H9 (cell line): ENCODE data around the gene FXYD4. TPM values are rescaled to one million over a fixed set of nuclear protein-coding genes. Genes with fewer than 3 reads are reported as not detected.

Source experiments
- DNase-seq: peaks from one replicate; pipeline ENCODE4 v3.0.0-alpha.2; 2017
- H2AFZ ChIP-seq: one replicate; pipeline ENCODE4 v1.6.1; 2013; ENCODE audit warnings: mild to moderate bottlenecking, low read length, control low read depth, moderate library complexity
- H2AK5ac ChIP-seq: 2 replicates; pipeline ENCODE4 v1.6.1; 2013; ENCODE audit warnings: low read length, control low read depth, mixed read lengths; ENCODE audit not compliant: insufficient read length
- H2BK120ac ChIP-seq: one replicate; pipeline ENCODE4 v1.6.1; 2013; ENCODE audit warnings: low read depth, mild to moderate bottlenecking, low read length, control low read depth, inconsistent platforms; ENCODE audit not compliant: poor library complexity, severe bottlenecking
- H2BK12ac ChIP-seq: 2 replicates; pipeline ENCODE4 v1.6.1; 2013; ENCODE audit warnings: low read length, control low read depth, mixed read lengths, low read depth; ENCODE audit not compliant: insufficient read length
- H2BK15ac ChIP-seq: 2 replicates; pipeline ENCODE4 v1.6.1; 2013; ENCODE audit warnings: low read depth, low read length, control low read depth
- H2BK20ac ChIP-seq: one replicate; pipeline ENCODE4 v1.6.1; 2013; ENCODE audit warnings: low read depth, mild to moderate bottlenecking, low read length, control low read depth, inconsistent platforms; ENCODE audit not compliant: poor library complexity, severe bottlenecking
- H2BK5ac ChIP-seq: 2 replicates; pipeline ENCODE4 v1.6.1; 2013; ENCODE audit warnings: low read length, control low read depth, mixed read lengths; ENCODE audit not compliant: insufficient read length
- H3K14ac ChIP-seq: 2 replicates; pipeline ENCODE4 v1.6.1; 2013; ENCODE audit warnings: low read length, control low read depth; ENCODE audit not compliant: insufficient read depth
- H3K18ac ChIP-seq: 2 replicates; pipeline ENCODE4 v1.6.1; 2013; ENCODE audit warnings: low read depth, mild to moderate bottlenecking, mixed read lengths, low read length, control low read depth; ENCODE audit not compliant: insufficient read length
- H3K23ac ChIP-seq: 2 replicates; pipeline ENCODE4 v1.6.1; 2013; ENCODE audit warnings: low read length, control low read depth, mixed read lengths, low read depth; ENCODE audit not compliant: insufficient read length
- H3K23me2 ChIP-seq: 2 replicates; pipeline ENCODE4 v1.6.1; 2013; ENCODE audit warnings: low read depth, mild to moderate bottlenecking, mixed read lengths, low read length, control low read depth; ENCODE audit not compliant: insufficient read length, poor library complexity, severe bottlenecking
- H3K27ac ChIP-seq: 2 replicates; pipeline ENCODE4 v1.5.1; 2013; ENCODE audit warnings: low read length, control low read depth, mixed read lengths, low read depth; ENCODE audit not compliant: insufficient read length
- H3K27me3 ChIP-seq: 2 replicates; pipeline ENCODE4 v1.6.1; 2013; ENCODE audit warnings: low read length, control low read depth, inconsistent platforms; ENCODE audit not compliant: insufficient read depth
- H3K4ac ChIP-seq: 2 replicates; pipeline ENCODE4 v1.6.1; 2013; ENCODE audit warnings: low read depth, mild to moderate bottlenecking, control low read depth, inconsistent platforms, low read length, moderate library complexity
- H3K4me1 ChIP-seq: 2 replicates; pipeline ENCODE4 v1.6.1; 2013; ENCODE audit warnings: low read length, control low read depth, inconsistent platforms; ENCODE audit not compliant: insufficient read depth
- H3K4me2 ChIP-seq: 2 replicates; pipeline ENCODE4 v1.6.1; 2013; ENCODE audit warnings: low read length, control low read depth, mixed read lengths; ENCODE audit not compliant: insufficient read length, insufficient read depth
- H3K56ac ChIP-seq: 2 replicates; pipeline ENCODE4 v1.6.1; 2013; ENCODE audit warnings: low read depth, mild to moderate bottlenecking, mixed read lengths, low read length, control low read depth; ENCODE audit not compliant: insufficient read length
- H3K79me1 ChIP-seq: 2 replicates; pipeline ENCODE4 v1.6.1; 2013; ENCODE audit warnings: low read depth, mild to moderate bottlenecking, moderate library complexity, low read length, control low read depth, inconsistent platforms; ENCODE audit not compliant: insufficient read depth, poor library complexity, severe bottlenecking
- H3K79me2 ChIP-seq: 2 replicates; pipeline ENCODE4 v1.6.1; 2013; ENCODE audit warnings: low read length, control low read depth, inconsistent platforms; ENCODE audit not compliant: insufficient read depth
- H3K9ac ChIP-seq: 2 replicates; pipeline ENCODE4 v1.6.1; 2013; ENCODE audit warnings: low read length, control low read depth, mixed read lengths; ENCODE audit not compliant: insufficient read length; ENCODE audit errors: extremely low read depth
- H3K9me3 ChIP-seq: one replicate; pipeline ENCODE4 v1.6.1; 2013; ENCODE audit warnings: low read depth, low read length, inconsistent platforms; ENCODE audit not compliant: control insufficient read depth
- H3T11ph ChIP-seq: one replicate; pipeline ENCODE4 v1.6.1; 2013; ENCODE audit warnings: mild to moderate bottlenecking, low read length, control low read depth, inconsistent platforms
- H4K20me1 ChIP-seq: one replicate; pipeline ENCODE4 v1.6.1; 2013; ENCODE audit not compliant: control insufficient read depth, insufficient read length, insufficient read depth
- H4K5ac ChIP-seq: 2 replicates; pipeline ENCODE4 v1.6.1; 2013; ENCODE audit warnings: low read depth, mild to moderate bottlenecking, mixed read lengths, low read length, control low read depth; ENCODE audit not compliant: insufficient read length
- H4K8ac ChIP-seq: replicated peaks from 2 replicates; pipeline ENCODE4 v1.6.1; 2013; ENCODE audit warnings: low read length, control low read depth, mixed read lengths, low read depth; ENCODE audit not compliant: insufficient read length
- H4K91ac ChIP-seq: 2 replicates; pipeline ENCODE4 v1.6.1; 2013; ENCODE audit warnings: low read depth, mild to moderate bottlenecking, moderate library complexity, mixed read lengths, low read length, control low read depth; ENCODE audit not compliant: insufficient read length
- H3K27ac Mint-ChIP-seq, 3 experiments: 2 replicates in 2 of 3; 3 replicates in 1 of 3; pipeline ENCODE4 v1.8.0; 2020 to 2021; ENCODE audit warnings: mixed read lengths in 3 of 3, mild to moderate bottlenecking in 1 of 3, moderate library complexity in 1 of 3
- H3K27me3 Mint-ChIP-seq: 2 replicates; pipeline ENCODE4 v1.8.0; 2021; ENCODE audit warnings: low read depth, mild to moderate bottlenecking, moderate library complexity, mixed read lengths
- H3K36me3 Mint-ChIP-seq, 3 experiments: 2 replicates in 2 of 3; 3 replicates in 1 of 3; pipeline ENCODE4 v1.8.0; 2020 to 2021; ENCODE audit warnings: low read depth in 3 of 3, mixed read lengths in 3 of 3; ENCODE audit not compliant: insufficient read depth in 1 of 3
- H3K4me1 Mint-ChIP-seq, 2 experiments: 2 replicates each; pipeline ENCODE4 v1.8.0; 2020; ENCODE audit warnings: mixed read lengths in 2 of 2
- H3K4me3 Mint-ChIP-seq, 2 experiments: 2 replicates in 1 of 2; 3 replicates in 1 of 2; pipeline ENCODE4 v1.8.0; 2020 to 2021; ENCODE audit warnings: mild to moderate bottlenecking in 2 of 2, mixed read lengths in 2 of 2, moderate library complexity in 1 of 2
- H3K9me3 Mint-ChIP-seq, 2 experiments: 2 replicates in 1 of 2; 3 replicates in 1 of 2; pipeline ENCODE4 v1.8.0; 2020; ENCODE audit warnings: mild to moderate bottlenecking in 2 of 2, mixed read lengths in 2 of 2, moderate library complexity in 1 of 2
- WGBS: extraction: QIAGEN DNeasy Blood & Tissue Kit; methylation state at CpG from one replicate; pipeline ENCODE4 v1.1.7; 2013; ENCODE audit warnings: missing lambda C conversion rate, low lambda C conversion rate, mixed read lengths; ENCODE audit not compliant: insufficient read length; ENCODE audit errors: extremely low coverage; 5-methylcytosine and 5-hydroxymethylcytosine counted together
- total RNA-seq: library from RNA; stranded (reverse); gene quantifications from 2 replicates; pipeline ENCODE4 v1.2.1, GENCODE V29; 2021
- TF ChIP-seq, protein P1 (sequence below): fragments of 200-600 bp; sonication (generic); conservative IDR thresholded peaks from 3 replicates; pipeline ENCODE4 v1.8.0; 2021; ENCODE audit warnings: antibody characterized with exemption, mild to moderate bottlenecking

The FXYD4 gene
- total RNA-seq, 1 experiment from 2014 or later, result not detected

DNA sequence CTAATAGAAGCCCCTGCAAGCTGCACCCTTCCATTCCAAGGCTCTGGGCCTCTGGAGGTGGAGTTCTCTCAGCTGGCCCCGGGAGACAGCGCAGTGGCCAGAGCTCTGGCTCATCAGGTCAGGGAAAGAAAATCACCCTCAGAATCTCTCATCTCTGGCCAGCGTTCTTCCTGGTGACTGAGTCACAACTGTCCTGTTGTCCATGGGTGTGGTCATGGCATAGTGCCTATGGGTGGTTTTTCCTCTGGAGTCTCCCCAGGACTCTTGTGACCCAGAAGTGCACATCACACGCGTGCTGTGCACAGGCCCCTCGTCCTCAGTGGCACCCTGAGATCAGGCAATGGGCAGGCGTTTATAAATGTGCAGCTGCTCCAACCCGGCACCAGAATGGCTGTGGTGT is 27.4 kb upstream of the FXYD4 start:
- no peak for DNase-seq
- H3K4me3 Mint-ChIP-seq, result no peak overlapping the region
- no peak overlapping the region for H2BK5ac ChIP-seq
- H3K27ac Mint-ChIP-seq, result no peak overlapping the region; a peak in 2 of 7 replicates
- H4K5ac ChIP-seq, result no peak overlapping the region
- H3K36me3 Mint-ChIP-seq, result no peaks in the 10 kb centered on the region
- no peaks in the 10 kb centered on the region for H3K4me1 ChIP-seq
- peaks cover 12 to 28% of the 10 kb centered on the region in 2 experiments for H3K4me1 Mint-ChIP-seq
- no peaks in the 10 kb centered on the region for H4K20me1 ChIP-seq
- H3T11ph ChIP-seq, result no peak overlapping the region
- TF ChIP-seq, protein P1, sequence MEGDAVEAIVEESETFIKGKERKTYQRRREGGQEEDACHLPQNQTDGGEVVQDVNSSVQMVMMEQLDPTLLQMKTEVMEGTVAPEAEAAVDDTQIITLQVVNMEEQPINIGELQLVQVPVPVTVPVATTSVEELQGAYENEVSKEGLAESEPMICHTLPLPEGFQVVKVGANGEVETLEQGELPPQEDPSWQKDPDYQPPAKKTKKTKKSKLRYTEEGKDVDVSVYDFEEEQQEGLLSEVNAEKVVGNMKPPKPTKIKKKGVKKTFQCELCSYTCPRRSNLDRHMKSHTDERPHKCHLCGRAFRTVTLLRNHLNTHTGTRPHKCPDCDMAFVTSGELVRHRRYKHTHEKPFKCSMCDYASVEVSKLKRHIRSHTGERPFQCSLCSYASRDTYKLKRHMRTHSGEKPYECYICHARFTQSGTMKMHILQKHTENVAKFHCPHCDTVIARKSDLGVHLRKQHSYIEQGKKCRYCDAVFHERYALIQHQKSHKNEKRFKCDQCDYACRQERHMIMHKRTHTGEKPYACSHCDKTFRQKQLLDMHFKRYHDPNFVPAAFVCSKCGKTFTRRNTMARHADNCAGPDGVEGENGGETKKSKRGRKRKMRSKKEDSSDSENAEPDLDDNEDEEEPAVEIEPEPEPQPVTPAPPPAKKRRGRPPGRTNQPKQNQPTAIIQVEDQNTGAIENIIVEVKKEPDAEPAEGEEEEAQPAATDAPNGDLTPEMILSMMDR, result no peak
- H3K27me3 Mint-ChIP-seq, result peaks cover 12% of the 10 kb centered on the region
- H2BK12ac ChIP-seq, result no peak overlapping the region
- no peak overlapping the region for H3K9ac ChIP-seq
- H3K56ac ChIP-seq, result no peak overlapping the region
- no peak overlapping the region for H3K4ac ChIP-seq
- H3K27me3 ChIP-seq, result no peaks in the 10 kb centered on the region
- H3K27ac ChIP-seq, result no peak overlapping the region
- no peak overlapping the region for H4K91ac ChIP-seq
- no peak overlapping the region for H2BK15ac ChIP-seq
- H3K23ac ChIP-seq, result no peak overlapping the region
- H3K9me3 Mint-ChIP-seq, result no peaks in the 10 kb centered on the region
- H3K79me2 ChIP-seq, result no peaks in the 10 kb centered on the region
- no peak overlapping the region for H3K14ac ChIP-seq
- H3K23me2 ChIP-seq, result no peaks in the 10 kb centered on the region
- no peaks in the 10 kb centered on the region for H3K79me1 ChIP-seq
- WGBS, result no CpG with 5 or more reads among the region's 8 CpGs
- no peak overlapping the region for H3K4me2 ChIP-seq
- no peak overlapping the region for H2BK20ac ChIP-seq
- no peak overlapping the region for H2AK5ac ChIP-seq
- H4K8ac ChIP-seq, result no peak overlapping the region
- H3K9me3 ChIP-seq, result no peaks in the 10 kb centered on the region
- no peak overlapping the region for H2AFZ ChIP-seq
- no peak overlapping the region for H2BK120ac ChIP-seq
- no peak overlapping the region for H3K18ac ChIP-seq
